Neural progenitor cell (in vitro differentiated cells): Measurements from ENCODE around the gene INTS1. TPM values are rescaled to one million over a fixed set of nuclear protein-coding genes. Genes with fewer than 3 reads are reported as not detected.

ENCODE experiments used
- DNase-seq: peaks from one replicate; pipeline ENCODE4 v3.0.0-alpha.2; 2016; ENCODE audit warnings: low spot score
- H2AFZ ChIP-seq: fragments of 200-600 bp; sonication (generic); replicated peaks from 2 replicates; pipeline ENCODE4 v1.6.1; 2016; ENCODE audit warnings: antibody characterized with exemption
- H3F3A ChIP-seq: fragments of 200-600 bp; sonication (generic); 2 replicates; pipeline ENCODE4 v1.6.1; 2016; ENCODE audit warnings: antibody characterized with exemption, low read depth
- H3K27ac ChIP-seq: fragments of 200-600 bp; sonication (generic); 2 replicates; pipeline ENCODE4 v1.5.1; 2016; ENCODE audit warnings: mild to moderate bottlenecking
- H3K27me3 ChIP-seq: fragments of 200-600 bp; sonication (generic); 2 replicates; pipeline ENCODE4 v1.6.1; 2016; ENCODE audit warnings: mild to moderate bottlenecking, moderate library complexity
- H3K36me3 ChIP-seq: fragments of 200-600 bp; sonication (generic); 2 replicates; pipeline ENCODE4 v1.5.1; 2016
- H3K4me1 ChIP-seq: fragments of 200-600 bp; sonication (generic); 2 replicates; pipeline ENCODE4 v1.6.1; 2016; ENCODE audit warnings: mixed run types
- H3K4me2 ChIP-seq: fragments of 200-600 bp; sonication (generic); 2 replicates; pipeline ENCODE4 v1.6.1; 2016
- H3K4me3 ChIP-seq: fragments of 200-600 bp; sonication (generic); 2 replicates; pipeline ENCODE4 v1.5.1; 2016
- H3K79me2 ChIP-seq: fragments of 200-600 bp; sonication (generic); 2 replicates; pipeline ENCODE4 v1.6.1; 2016; ENCODE audit warnings: low read depth
- H3K9ac ChIP-seq: fragments of 200-600 bp; sonication (generic); 2 replicates; pipeline ENCODE4 v1.6.1; 2016
- H3K9me3 ChIP-seq: fragments of 200-600 bp; sonication (generic); 2 replicates; pipeline ENCODE4 v1.5.1; 2016; ENCODE audit warnings: low read depth
- H4K20me1 ChIP-seq: fragments of 200-600 bp; sonication (generic); 2 replicates; pipeline ENCODE4 v1.6.1; 2016; ENCODE audit warnings: low read depth
- H3K27ac Mint-ChIP-seq: 3 replicates; pipeline ENCODE4 v1.8.0; 2021; ENCODE audit warnings: mixed read lengths
- H3K27me3 Mint-ChIP-seq: 2 replicates; pipeline ENCODE4 v1.8.0; 2022; ENCODE audit warnings: low read depth, mild to moderate bottlenecking, inconsistent platforms, moderate library complexity, mixed read lengths; ENCODE audit not compliant: insufficient read depth
- H3K36me3 Mint-ChIP-seq: 3 replicates; pipeline ENCODE4 v1.8.0; 2021; ENCODE audit warnings: mixed read lengths
- H3K4me1 Mint-ChIP-seq: 3 replicates; pipeline ENCODE4 v1.8.0; 2021; ENCODE audit warnings: mixed read lengths
- H3K4me3 Mint-ChIP-seq: 3 replicates; pipeline ENCODE4 v1.8.0; 2021; ENCODE audit warnings: mild to moderate bottlenecking, moderate library complexity, mixed read lengths
- H3K9me3 Mint-ChIP-seq: 3 replicates; pipeline ENCODE4 v1.8.0; 2020; ENCODE audit warnings: mixed read lengths
- CTCF ChIP-seq: fragments of 200-600 bp; sonication (generic); IDR thresholded peaks from 2 replicates; pipeline ENCODE4 v1.5.1; 2017; ENCODE audit warnings: antibody characterized with exemption, mild to moderate bottlenecking
- EZH2 ChIP-seq: fragments of 200-600 bp; sonication (generic); IDR thresholded peaks from 2 replicates; pipeline ENCODE4 v1.6.1; 2017; ENCODE audit warnings: antibody characterized with exemption, mild to moderate bottlenecking, moderate library complexity
- EZH2phosphoT487 ChIP-seq: fragments of 200-600 bp; sonication (generic); IDR thresholded peaks from 2 replicates; pipeline ENCODE4 v1.6.1; 2017; ENCODE audit warnings: antibody characterized with exemption
- total RNA-seq: library from RNA; depleted of rRNA; stranded (reverse); fragments of >200 nt; gene quantifications from 2 replicates; pipeline ENCODE4 v1.2.3, GENCODE V29; 2015; ENCODE audit warnings: low replicate concordance

Gene INTS1
- total RNA-seq, 1 donor from 2014 or later: 16.5 TPM

- H3K36me3 Mint-ChIP-seq: no peaks in the 10 kb centered on the region
- Histone ChIP-seq H3K4me2 (no peak overlapping the region), H3K27me3 (no peaks in the 10 kb centered on the region), H3K4me3 (no peak overlapping the region), H3K9ac (no peak overlapping the region), H3F3A (peaks cover 23% of the 10 kb centered on the region), H3K79me2 (no peaks in the 10 kb centered on the region), H3K36me3 (no peaks in the 10 kb centered on the region), H3K9me3 (no peaks in the 10 kb centered on the region), H3K27ac (no peak overlapping the region), H3K4me1 (peaks cover 14% of the 10 kb centered on the region), H2AFZ (no peak overlapping the region), H4K20me1 (peaks cover 10% of the 10 kb centered on the region)
- H3K4me1 Mint-ChIP-seq: peaks cover 16% of the 10 kb centered on the region
- no peak overlapping the region for H3K4me3 Mint-ChIP-seq
- no peak overlapping the region for H3K27ac Mint-ChIP-seq
- no peak for DNase-seq
- no peak for TF ChIP-seq CTCF
- no peak for TF ChIP-seq EZH2
- TF ChIP-seq EZH2phosphoT487: no peak
- peaks cover 4% of the 10 kb centered on the region for H3K27me3 Mint-ChIP-seq
- no peaks in the 10 kb centered on the region for H3K9me3 Mint-ChIP-seq
Observed at GRCh38 chr7:1463676-1464223, 40.4 kb downstream of the INTS1 start.

- Histone ChIP-seq H2AFZ (no peak overlapping the region), H4K20me1 (peaks cover 11% of the 10 kb centered on the region), H3K4me1 (peaks cover 16% of the 10 kb centered on the region), H3K4me3 (no peak overlapping the region), H3K27ac (no peak overlapping the region), H3K27me3 (no peaks in the 10 kb centered on the region), H3K4me2 (no peak overlapping the region), H3K9ac (no peak overlapping the region), H3K9me3 (no peaks in the 10 kb centered on the region), H3K36me3 (no peaks in the 10 kb centered on the region), H3F3A (peaks cover 22% of the 10 kb centered on the region), H3K79me2 (no peaks in the 10 kb centered on the region)
- no peaks in the 10 kb centered on the region for H3K36me3 Mint-ChIP-seq
- TF ChIP-seq CTCF (no peak), EZH2 (no peak), EZH2phosphoT487 (no peak)
- H3K27me3 Mint-ChIP-seq: peaks cover 4% of the 10 kb centered on the region
- peak overlapping the region; percentile 25 for H3K27ac Mint-ChIP-seq
- H3K9me3 Mint-ChIP-seq: no peaks in the 10 kb centered on the region
- peaks cover 27% of the 10 kb centered on the region for H3K4me1 Mint-ChIP-seq
- DNase-seq: no peak
- peak overlapping the region; percentile 3 for H3K4me3 Mint-ChIP-seq
Observed at GRCh38 chr7:1461646-1462375, 42.4 kb downstream of the INTS1 start.

- peak; percentile 50 for DNase-seq
- peaks cover 18% of the 10 kb centered on the region for H3F3A ChIP-seq
- H3K27ac ChIP-seq: no peak overlapping the region
- Mint-ChIP-seq H3K9me3 (no peaks in the 10 kb centered on the region), H3K4me1 (peaks cover 22% of the 10 kb centered on the region), H3K4me3 (no peak overlapping the region), H3K27me3 (peaks cover 6% of the 10 kb centered on the region), H3K27ac (peak overlapping the region; percentile 25), H3K36me3 (no peaks in the 10 kb centered on the region)
- H3K9me3 ChIP-seq: no peaks in the 10 kb centered on the region
- peaks cover 7% of the 10 kb centered on the region for H4K20me1 ChIP-seq
- H3K79me2 ChIP-seq: no peaks in the 10 kb centered on the region
- no peak overlapping the region for H2AFZ ChIP-seq
- TF ChIP-seq CTCF: no peak
- no peak for TF ChIP-seq EZH2
- H3K36me3 ChIP-seq: no peaks in the 10 kb centered on the region
- H3K27me3 ChIP-seq: no peaks in the 10 kb centered on the region
- H3K4me2 ChIP-seq: no peak overlapping the region
- no peak overlapping the region for H3K9ac ChIP-seq
- H3K4me3 ChIP-seq: no peak overlapping the region
- H3K4me1 ChIP-seq: peaks cover 11% of the 10 kb centered on the region
Observed at GRCh38 chr7:1460821-1461645, 43.2 kb downstream of the INTS1 start.
